Loucy (cell line): ENCODE data around the gene NFKB2.
A peak's percentile ranks its signal among the peaks of the same experiment; 100 is the strongest.

Experiments used
- H2AFZ ChIP-seq: fragments of 200-600 bp; sonication (generic); 2 replicates; pipeline ENCODE4 v1.6.0; 2016; ENCODE audit warnings: antibody characterized with exemption, mild to moderate bottlenecking, low read length, moderate library complexity
- H3F3A ChIP-seq: fragments of 200-600 bp; 2 replicates; pipeline ENCODE4 v1.6.0; 2016; ENCODE audit warnings: antibody characterized with exemption, low read depth, mild to moderate bottlenecking
- H3K27me3 ChIP-seq: fragments of 200-600 bp; sonication (generic); 2 replicates; pipeline ENCODE4 v1.6.1; 2014; ENCODE audit warnings: low read length, mild to moderate bottlenecking; ENCODE audit not compliant: insufficient read depth, poor library complexity, severe bottlenecking
- H3K36me3 ChIP-seq: fragments of 200-600 bp; sonication (generic); 2 replicates; pipeline ENCODE4 v1.6.1; 2016; ENCODE audit warnings: low read length; ENCODE audit not compliant: insufficient read depth
- H3K4me1 ChIP-seq: fragments of 200-600 bp; sonication (generic); 2 replicates; pipeline ENCODE4 v1.5.1; 2014; ENCODE audit warnings: low read length, mild to moderate bottlenecking; ENCODE audit not compliant: insufficient read depth, poor library complexity, severe bottlenecking
- H3K4me2 ChIP-seq: fragments of 200-600 bp; sonication (generic); 2 replicates; pipeline ENCODE4 v1.6.0; 2014; ENCODE audit warnings: antibody characterized with exemption, low read length, low read depth, mild to moderate bottlenecking; ENCODE audit not compliant: poor library complexity, severe bottlenecking
- H3K4me3 ChIP-seq: fragments of 200-600 bp; sonication (generic); 2 replicates; pipeline ENCODE4 v1.5.1; 2014; ENCODE audit warnings: low read length, mild to moderate bottlenecking, mixed read lengths; ENCODE audit not compliant: poor library complexity, severe bottlenecking
- H3K79me2 ChIP-seq: fragments of 200-600 bp; sonication (generic); 2 replicates; pipeline ENCODE4 v1.6.1; 2014; ENCODE audit warnings: low read length; ENCODE audit not compliant: insufficient read depth
- H3K9ac ChIP-seq: fragments of 200-600 bp; sonication (generic); 2 replicates; pipeline ENCODE4 v1.6.0; 2014; ENCODE audit warnings: mild to moderate bottlenecking, low read depth, low read length, moderate library complexity; ENCODE audit not compliant: poor library complexity, severe bottlenecking
- H3K9me2 ChIP-seq: fragments of 200-600 bp; sonication (generic); replicated peaks from 2 replicates; pipeline ENCODE4 v1.6.1; 2016; ENCODE audit warnings: low read depth, low read length, mixed read lengths
- H3K9me3 ChIP-seq: fragments of 200-600 bp; sonication (generic); 2 replicates; pipeline ENCODE4 v1.6.1; 2014; ENCODE audit warnings: mild to moderate bottlenecking, antibody characterized with exemption, low read length, low read depth; ENCODE audit not compliant: insufficient read depth
- H4K20me1 ChIP-seq: fragments of 200-600 bp; sonication (generic); 2 replicates; pipeline ENCODE4 v1.6.0; 2014; ENCODE audit warnings: antibody characterized with exemption, low read length, mild to moderate bottlenecking; ENCODE audit not compliant: insufficient read depth, poor library complexity, severe bottlenecking
- EZH2phosphoT487 ChIP-seq: fragments of 200-600 bp; IDR thresholded peaks from 2 replicates; pipeline ENCODE4 v1.6.1; 2018; ENCODE audit warnings: antibody characterized with exemption, mild to moderate bottlenecking, moderate library complexity, borderline replicate concordance
- TF ChIP-seq, protein P1 (sequence below): fragments of 200-600 bp; sonication (generic); conservative IDR thresholded peaks from 2 replicates; pipeline ENCODE4 v1.5.1; 2014; ENCODE audit warnings: mild to moderate bottlenecking, antibody characterized with exemption, low read length

NFKB2 gene

DNA sequence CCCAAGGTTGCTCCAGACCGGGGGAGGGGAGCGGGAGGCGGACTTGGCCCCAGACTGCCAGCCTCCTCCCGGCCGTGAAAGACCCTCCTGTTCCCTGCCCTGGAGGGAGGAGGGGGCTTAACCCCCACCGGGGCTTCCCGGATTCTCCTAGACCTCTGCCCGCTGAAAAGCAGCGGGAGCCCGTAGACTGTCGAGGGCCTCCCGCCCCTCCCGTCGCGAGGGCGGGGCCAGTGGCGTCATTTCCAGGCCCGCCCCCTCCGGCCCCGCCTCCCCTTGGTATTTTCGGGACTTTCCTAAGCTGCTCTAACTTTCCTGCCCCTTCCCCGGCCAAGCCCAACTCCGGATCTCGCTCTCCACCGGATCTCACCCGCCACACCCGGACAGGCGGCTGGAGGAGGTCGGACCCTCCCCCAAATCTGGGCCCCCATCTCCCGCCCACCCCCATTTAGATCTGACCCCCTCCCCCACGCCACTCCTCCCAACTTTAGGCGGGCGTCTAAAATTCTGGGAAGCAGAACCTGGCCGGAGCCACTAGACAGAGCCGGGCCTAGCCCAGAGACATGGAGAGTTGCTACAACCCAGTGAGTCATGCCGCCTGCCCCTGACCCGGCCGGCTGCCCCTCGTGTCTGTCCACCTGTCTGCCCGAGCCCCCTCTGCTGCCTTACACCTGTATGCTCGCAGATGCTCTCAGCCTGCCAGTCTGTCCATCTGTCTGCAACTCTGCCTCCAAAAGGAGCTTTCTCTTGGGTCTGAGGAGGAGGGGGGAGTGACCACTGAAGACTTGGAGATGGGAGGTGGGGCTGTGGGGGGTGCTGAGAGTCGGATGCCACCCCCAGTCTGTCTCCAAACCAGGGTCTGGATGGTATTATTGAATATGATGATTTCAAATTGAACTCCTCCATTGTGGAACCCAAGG lies at the start of gene NFKB2:
Gene NFKB2 (plus strand): TSS at position 306 of the 917 bp plus-strand sequence. CDS start 255 bp downstream, at position 561.
- Histone ChIP-seq H3K4me1 (peaks cover 22% of the 10 kb centered on the region), H3K36me3 (peaks cover 3% of the 10 kb centered on the region; the same call in 1 of the 2 replicates), H3K79me2 (peaks cover 13% of the 10 kb centered on the region; the same call in 1 of the 2 replicates), H2AFZ (peak within 1 kb of the TSS; percentile 76), H3K27me3 (no peaks in the 10 kb centered on the region), H3K9me2 (no peaks in the 10 kb centered on the region), H3K9ac (peak within 1 kb of the TSS; percentile 79), H3K4me3 (peak within 1 kb of the TSS; percentile 77), H4K20me1 (no peaks in the 10 kb centered on the region), H3K9me3 (no peaks in the 10 kb centered on the region), H3K4me2 (peak within 1 kb of the TSS; percentile 88), H3F3A (no peaks in the 10 kb centered on the region)
- TF ChIP-seq, protein P1, sequence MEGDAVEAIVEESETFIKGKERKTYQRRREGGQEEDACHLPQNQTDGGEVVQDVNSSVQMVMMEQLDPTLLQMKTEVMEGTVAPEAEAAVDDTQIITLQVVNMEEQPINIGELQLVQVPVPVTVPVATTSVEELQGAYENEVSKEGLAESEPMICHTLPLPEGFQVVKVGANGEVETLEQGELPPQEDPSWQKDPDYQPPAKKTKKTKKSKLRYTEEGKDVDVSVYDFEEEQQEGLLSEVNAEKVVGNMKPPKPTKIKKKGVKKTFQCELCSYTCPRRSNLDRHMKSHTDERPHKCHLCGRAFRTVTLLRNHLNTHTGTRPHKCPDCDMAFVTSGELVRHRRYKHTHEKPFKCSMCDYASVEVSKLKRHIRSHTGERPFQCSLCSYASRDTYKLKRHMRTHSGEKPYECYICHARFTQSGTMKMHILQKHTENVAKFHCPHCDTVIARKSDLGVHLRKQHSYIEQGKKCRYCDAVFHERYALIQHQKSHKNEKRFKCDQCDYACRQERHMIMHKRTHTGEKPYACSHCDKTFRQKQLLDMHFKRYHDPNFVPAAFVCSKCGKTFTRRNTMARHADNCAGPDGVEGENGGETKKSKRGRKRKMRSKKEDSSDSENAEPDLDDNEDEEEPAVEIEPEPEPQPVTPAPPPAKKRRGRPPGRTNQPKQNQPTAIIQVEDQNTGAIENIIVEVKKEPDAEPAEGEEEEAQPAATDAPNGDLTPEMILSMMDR = no peak
- TF ChIP-seq EZH2phosphoT487 = no peak

- H3K4me2 ChIP-seq = no peak overlapping the region
- peaks cover 58% of the 10 kb centered on the region; the same call in 1 of the 2 replicates for H3K36me3 ChIP-seq
- H3K27me3 ChIP-seq = no peaks in the 10 kb centered on the region
- H4K20me1 ChIP-seq = peaks cover 5% of the 10 kb centered on the region
- no peaks in the 10 kb centered on the region for H3K4me1 ChIP-seq
- no peaks in the 10 kb centered on the region for H3K9me2 ChIP-seq
- H3K4me3 ChIP-seq = no peak overlapping the region
- no peaks in the 10 kb centered on the region for H3F3A ChIP-seq
- H3K79me2 ChIP-seq = no peaks in the 10 kb centered on the region
- no peak overlapping the region for H2AFZ ChIP-seq
- H3K9ac ChIP-seq = no peak overlapping the region
- H3K9me3 ChIP-seq = no peaks in the 10 kb centered on the region
- TF ChIP-seq EZH2phosphoT487 = no peak
- TF ChIP-seq, protein P1 = peak; percentile 62
These were observed 48.2 kb upstream of the NFKB2 start for GRCh38 chr10:102347236-102347828.

- peaks cover 5% of the 10 kb centered on the region for H4K20me1 ChIP-seq
- no peaks in the 10 kb centered on the region for H3K79me2 ChIP-seq
- peaks cover 79% of the 10 kb centered on the region for H3K36me3 ChIP-seq
These were observed 43.3 kb upstream of the NFKB2 start for GRCh38 chr10:102352066-102352715.

More at GRCh38 chr10:102352066-102352715, 43.3 kb upstream of the NFKB2 start:
- Histone ChIP-seq H3K9me2 (no peaks in the 10 kb centered on the region), H3K9me3 (no peaks in the 10 kb centered on the region), H3K27me3 (no peaks in the 10 kb centered on the region), H3F3A (no peaks in the 10 kb centered on the region), H3K9ac (no peak overlapping the region), H3K4me1 (no peaks in the 10 kb centered on the region), H3K4me3 (no peak overlapping the region), H3K4me2 (no peak overlapping the region), H2AFZ (no peak overlapping the region)
- TF ChIP-seq, protein P1 = peak; percentile 99
- TF ChIP-seq EZH2phosphoT487 = no peak
